ENCODE data around the gene AGAP1. TPM values are rescaled to one million over a fixed set of nuclear protein-coding genes. Genes with fewer than 3 reads are reported as not detected.

Gene AGAP1
- total RNA-seq, 2 donors from 2014 or later = 16.1 to 40.1 TPM

- WGBS = 92% methylated on average over 8 of the region's 8 CpGs
- Histone ChIP-seq H3K27me3 (replicated peaks; ENCODE audit: insufficient read depth) (no peaks in the 10 kb centered on the region), H3K4me3 (no peak overlapping the region), H3K27ac (no peak overlapping the region), H3K9me3 (no peaks in the 10 kb centered on the region), H3K4me1 (replicated peaks) (no peaks in the 10 kb centered on the region), H3K36me3 (no peaks in the 10 kb centered on the region)
- TF ChIP-seq POLR2A (IDR thresholded peaks at IDR 0.05) = no peak
- no peak for TF ChIP-seq POLR2AphosphoS5 (IDR thresholded peaks at IDR 0.05)
- TF ChIP-seq CTCF (IDR thresholded peaks at IDR 0.05) = no peak
- intact Hi-C loops (cut with DNase I) = no loop called here
- DNase-seq (ENCODE audit: low spot score) = no peak
Measured at GRCh38 chr2:235844561-235844960, 350.7 kb downstream of the AGAP1 start.

GRCh38 chr2:235845245-235845644, 351.4 kb downstream of the AGAP1 start:
- intact Hi-C loops (cut with DNase I) = no loop called here
- WGBS = 85% methylated on average over 6 of the region's 6 CpGs
- H3K36me3 ChIP-seq = no peaks in the 10 kb centered on the region
- DNase-seq (ENCODE audit: low spot score) = no peak
- H3K27ac ChIP-seq = no peak overlapping the region
- H3K27me3 ChIP-seq (replicated peaks; ENCODE audit: insufficient read depth) = no peaks in the 10 kb centered on the region
- H3K4me3 ChIP-seq = no peak overlapping the region
- no peaks in the 10 kb centered on the region for H3K9me3 ChIP-seq
- H3K4me1 ChIP-seq (replicated peaks) = no peaks in the 10 kb centered on the region
- TF ChIP-seq POLR2AphosphoS5 (IDR thresholded peaks at IDR 0.05) (no peak), POLR2A (IDR thresholded peaks at IDR 0.05) (no peak), CTCF (IDR thresholded peaks at IDR 0.05) (no peak)

- DNase-seq (ENCODE audit: low spot score) = no peak
- no peaks in the 10 kb centered on the region for H3K4me1 ChIP-seq (replicated peaks)
- intact Hi-C loops (cut with DNase I) = no loop called here
- TF ChIP-seq POLR2A (IDR thresholded peaks at IDR 0.05) (no peak), POLR2AphosphoS5 (IDR thresholded peaks at IDR 0.05) (no peak), CTCF (IDR thresholded peaks at IDR 0.05) (no peak)
- H3K27ac ChIP-seq = no peak overlapping the region
- H3K36me3 ChIP-seq = no peaks in the 10 kb centered on the region
- no peak overlapping the region for H3K4me3 ChIP-seq
- H3K9me3 ChIP-seq = no peaks in the 10 kb centered on the region
- WGBS = 93% methylated on average over 11 of the region's 11 CpGs
- H3K27me3 ChIP-seq (replicated peaks; ENCODE audit: insufficient read depth) = no peaks in the 10 kb centered on the region
Measured at GRCh38 chr2:235847576-235847975, 353.7 kb downstream of the AGAP1 start.

GRCh38 chr2:235848055-235848454, 354.2 kb downstream of the AGAP1 start:
- TF ChIP-seq POLR2AphosphoS5 (IDR thresholded peaks at IDR 0.05) = no peak
- TF ChIP-seq POLR2A (IDR thresholded peaks at IDR 0.05) = no peak
- H3K4me3 ChIP-seq = no peak overlapping the region

GRCh38 chr2:235848946-235849345, 355.1 kb downstream of the AGAP1 start:
- H3K4me1 ChIP-seq (replicated peaks) = no peaks in the 10 kb centered on the region
- H3K4me3 ChIP-seq = no peak overlapping the region
- H3K36me3 ChIP-seq = no peaks in the 10 kb centered on the region
- no peaks in the 10 kb centered on the region for H3K27me3 ChIP-seq (replicated peaks; ENCODE audit: insufficient read depth)
- WGBS = 93% methylated on average over 7 of the region's 7 CpGs
- no peak for DNase-seq (ENCODE audit: low spot score)
- no peaks in the 10 kb centered on the region for H3K9me3 ChIP-seq
- TF ChIP-seq POLR2AphosphoS5 (IDR thresholded peaks at IDR 0.05) (no peak), POLR2A (IDR thresholded peaks at IDR 0.05) (no peak), CTCF (IDR thresholded peaks at IDR 0.05) (no peak)
- no peak overlapping the region for H3K27ac ChIP-seq
- intact Hi-C loops (cut with DNase I) = no loop called here

More at GRCh38 chr2:235848055-235848454, 354.2 kb downstream of the AGAP1 start:
- DNase-seq (ENCODE audit: low spot score) = no peak
- H3K27me3 ChIP-seq (replicated peaks; ENCODE audit: insufficient read depth) = no peaks in the 10 kb centered on the region
- WGBS = 97% methylated on average over 4 of the region's 4 CpGs
- H3K9me3 ChIP-seq = no peaks in the 10 kb centered on the region
- no peaks in the 10 kb centered on the region for H3K36me3 ChIP-seq
- no peaks in the 10 kb centered on the region for H3K4me1 ChIP-seq (replicated peaks)
- intact Hi-C loops (cut with DNase I) = no loop called here
- H3K27ac ChIP-seq = no peak overlapping the region
